NCI-H1930 (cell line): ENCODE measurements around the gene CCDC57.
"Not testable (repeated sequence)": the region's sequence is repeated elsewhere in the genome, so short reads cannot be mapped to it uniquely, and the experiment has no call there.

Experiments used
- DNase-seq, 2 experiments: peaks; one replicate each; lab custom pipeline; 2025; lab: John Stamatoyannopoulos, UW

The CCDC57 gene, protein sequence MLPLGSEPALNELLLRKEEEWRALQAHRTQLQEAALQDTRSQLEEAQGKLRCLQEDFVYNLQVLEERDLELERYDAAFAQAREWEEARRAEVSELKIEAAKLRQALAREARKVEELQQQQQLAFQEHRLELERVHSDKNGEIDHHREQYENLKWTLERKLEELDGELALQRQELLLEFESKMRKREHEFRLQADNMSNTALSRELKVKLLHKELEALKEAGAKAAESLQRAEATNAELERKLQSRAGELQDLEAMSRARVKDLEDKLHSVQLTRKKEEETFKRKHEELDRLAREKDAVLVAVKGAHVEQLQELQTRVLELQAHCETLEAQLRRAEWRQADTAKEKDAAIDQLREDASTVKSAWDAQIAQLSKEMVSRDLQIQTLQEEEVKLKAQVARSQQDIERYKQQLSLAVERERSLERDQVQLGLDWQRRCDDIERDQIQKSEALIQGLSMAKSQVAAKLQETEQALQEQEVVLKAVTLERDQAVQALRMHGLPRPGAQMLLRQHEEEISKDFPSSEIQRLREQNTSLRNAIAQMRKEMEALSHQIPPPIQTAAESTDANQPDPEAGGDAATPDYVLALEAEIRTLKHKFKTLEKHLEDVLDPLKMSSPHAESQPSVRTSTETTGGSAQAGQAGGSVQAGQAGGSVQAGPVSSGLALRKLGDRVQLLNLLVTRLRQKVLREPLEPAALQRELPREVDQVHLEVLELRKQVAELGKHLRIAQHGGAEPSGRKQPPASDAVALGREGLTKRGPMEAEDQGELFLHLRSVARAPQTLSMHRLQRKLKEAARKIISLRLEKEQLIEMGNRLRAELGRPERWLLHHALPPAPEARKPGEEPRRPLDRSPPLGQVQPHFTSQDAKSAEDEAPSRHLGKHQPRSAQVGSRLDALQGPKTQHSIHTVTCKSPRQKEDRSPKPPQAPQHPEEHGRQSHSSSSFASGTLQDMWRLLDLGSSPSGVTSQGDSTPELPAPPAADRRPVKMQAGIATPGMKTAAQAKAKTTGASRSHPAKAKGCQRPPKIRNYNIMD

DNA sequence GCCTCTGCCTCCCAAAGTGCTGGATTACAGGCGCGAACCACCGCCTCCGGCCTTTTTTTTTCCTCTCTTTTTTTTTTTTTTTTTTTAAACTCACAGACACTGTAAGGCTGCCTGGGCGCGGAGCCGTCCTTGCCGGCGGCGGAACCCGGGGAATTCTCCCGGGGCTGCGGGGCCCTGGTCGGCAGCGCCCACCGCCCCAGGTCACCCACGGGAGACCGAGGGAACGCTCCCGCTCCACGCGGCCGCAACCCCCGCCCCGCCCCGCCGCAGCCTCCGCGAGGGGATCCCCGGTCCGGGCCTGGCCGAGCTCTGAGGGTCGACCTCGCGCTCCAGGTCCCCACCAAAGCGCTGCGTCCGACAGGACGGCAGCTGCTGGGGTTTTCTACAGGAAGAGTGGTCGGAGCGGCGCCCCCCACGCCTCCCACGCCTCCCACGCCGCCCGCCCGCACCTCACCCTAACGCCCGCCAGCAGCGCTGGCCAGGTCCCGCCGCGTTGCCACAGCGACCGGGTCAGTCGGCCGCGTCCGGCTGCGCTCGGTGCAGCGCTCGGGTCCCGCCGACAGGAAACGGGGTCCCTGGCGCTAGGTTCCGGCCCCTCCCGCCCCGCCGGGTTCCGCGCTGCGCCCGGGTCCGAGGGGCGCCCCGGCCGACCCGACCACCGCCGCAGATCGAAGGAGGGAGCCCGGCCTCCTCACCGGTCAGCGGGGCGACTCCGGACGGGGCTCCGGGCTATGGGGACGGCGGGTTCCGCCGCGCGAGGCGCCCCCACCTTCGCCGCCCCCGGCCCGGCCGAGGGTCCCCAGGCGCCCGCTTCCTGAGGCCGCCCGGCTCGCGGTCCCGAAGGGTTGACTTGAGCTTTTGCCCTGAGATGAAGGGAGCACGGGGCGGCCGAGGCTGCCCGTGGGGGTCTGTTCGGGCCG is at the start of gene CCDC57:
Gene CCDC57 (minus strand): TSS at position 512 of the 920 bp plus-strand sequence. CDS start 10,898 bp downstream, outside the sequence.
- peak; percentile 60 to 87 for DNase-seq

- DNase-seq, result no peak
Observed at GRCh38 chr17:82262344-82262743, 49.7 kb upstream of the CCDC57 start.

DNA sequence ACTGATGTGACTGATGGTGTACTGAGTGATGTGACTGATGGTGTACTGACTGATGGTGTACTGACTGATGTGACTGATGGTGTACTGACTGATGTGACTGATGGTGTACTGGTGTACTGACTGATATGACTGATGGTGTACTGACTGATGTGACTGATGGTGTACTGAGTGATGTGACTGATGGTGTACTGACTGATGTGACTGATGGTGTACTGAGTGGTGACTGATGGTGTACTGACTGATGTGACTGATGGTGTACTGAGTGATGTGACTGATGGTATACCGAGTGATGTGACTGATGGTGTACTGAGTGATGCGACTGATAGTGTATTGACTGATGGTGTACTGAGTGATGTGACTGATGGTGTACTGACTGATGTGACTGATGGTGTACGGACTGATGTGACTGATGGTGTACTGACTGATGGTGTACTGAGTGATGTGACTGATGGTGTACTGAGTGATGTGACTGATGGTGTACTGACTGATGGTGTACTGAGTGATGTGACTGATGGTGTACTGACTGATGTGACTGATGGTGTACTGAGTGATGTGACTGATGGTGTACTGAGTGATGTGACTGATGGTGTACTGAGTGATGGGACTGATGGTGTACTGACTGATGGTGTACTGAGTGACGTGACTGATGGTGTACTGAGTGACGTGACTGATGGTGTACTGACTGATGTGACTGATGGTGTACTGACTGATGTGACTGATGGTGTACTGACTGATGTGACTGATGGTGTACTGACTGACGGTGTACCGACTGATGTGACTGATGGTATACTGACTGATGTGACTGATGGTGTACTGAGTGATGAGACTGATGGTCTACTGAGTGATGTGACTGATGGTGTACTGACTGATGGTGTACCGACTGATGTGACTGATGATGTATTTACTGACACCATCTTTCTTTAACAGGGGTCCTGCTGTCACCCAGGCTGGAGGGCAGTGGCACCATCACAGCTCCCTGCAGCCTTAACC is 47.6 kb upstream of the CCDC57 start:
- DNase-seq, result not testable (repeated sequence)

GRCh38 chr17:82258555-82258954 is 45.9 kb upstream of the CCDC57 start:
- no peak for DNase-seq

DNA sequence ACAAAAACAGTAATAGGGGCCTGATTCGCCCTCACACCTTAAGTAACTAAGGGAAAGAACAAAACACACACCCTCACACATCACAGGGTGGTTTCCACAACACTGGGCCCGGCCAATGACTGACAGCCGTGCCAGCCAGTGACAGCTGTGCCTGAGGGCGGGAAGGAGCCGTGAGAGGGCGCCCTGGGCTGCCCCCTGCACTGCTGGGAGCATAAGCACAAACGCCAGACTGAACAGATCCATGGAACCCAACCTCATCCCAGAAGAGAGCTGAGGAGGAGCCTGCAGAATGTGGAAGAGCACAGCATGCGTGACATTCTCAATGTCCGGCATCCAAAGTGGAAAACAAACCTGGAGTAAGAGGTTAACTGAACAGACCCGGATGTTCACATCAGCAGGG is 44.8 kb upstream of the CCDC57 start:
- no peak for DNase-seq

GRCh38 chr17:82256242-82256885 is 43.7 kb upstream of the CCDC57 start:
- DNase-seq, result no peak

GRCh38 chr17:82255402-82255972 is 42.8 kb upstream of the CCDC57 start:
- no peak for DNase-seq

DNA sequence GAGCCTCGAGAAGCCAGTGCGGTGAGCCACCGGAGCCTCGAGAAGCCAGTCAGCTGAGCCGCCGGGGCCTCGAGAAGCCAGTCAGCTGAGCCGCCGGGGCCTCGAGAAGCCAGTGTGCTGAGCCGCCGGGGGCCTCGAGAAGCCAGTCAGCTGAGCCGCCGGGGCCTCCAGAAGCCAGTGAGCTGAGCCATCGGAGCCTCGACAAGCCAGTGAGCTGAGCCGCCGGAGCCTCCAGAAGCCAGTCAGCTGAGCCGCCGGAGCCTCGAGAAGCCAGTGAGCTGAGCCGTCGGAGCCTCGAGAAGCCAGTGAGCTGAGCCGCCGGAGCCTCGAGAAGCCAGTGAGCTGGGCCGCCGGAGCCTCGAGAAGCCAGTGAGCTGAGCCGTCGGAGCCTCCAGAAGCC is 42.1 kb upstream of the CCDC57 start:
- not testable (repeated sequence) for DNase-seq

DNA sequence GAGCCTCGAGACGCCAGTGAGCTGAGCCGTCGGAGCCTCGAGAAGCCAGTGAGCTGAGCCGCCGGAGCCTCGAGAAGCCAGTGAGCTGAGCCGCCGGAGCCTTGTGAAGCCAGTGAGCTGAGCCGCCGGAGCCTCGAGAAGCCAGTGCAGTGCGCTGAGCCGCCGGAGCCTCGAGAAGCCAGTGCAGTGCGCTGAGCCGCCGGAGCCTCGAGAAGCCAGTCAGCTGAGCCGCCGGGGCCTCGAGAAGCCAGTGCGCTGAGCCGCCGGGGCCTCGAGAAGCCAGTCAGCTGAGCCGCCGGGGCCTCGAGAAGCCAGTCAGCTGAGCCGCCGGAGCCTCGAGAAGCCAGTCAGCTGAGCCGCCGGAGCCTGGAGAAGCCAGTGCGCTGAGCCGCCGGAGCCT is 41.5 kb upstream of the CCDC57 start:
- not testable (repeated sequence) for DNase-seq

- no peak for DNase-seq
Observed at GRCh38 chr17:82253179-82253544, 40.5 kb upstream of the CCDC57 start.

GRCh38 chr17:82252511-82253178 is 40.0 kb upstream of the CCDC57 start:
- DNase-seq, result no peak

DNA sequence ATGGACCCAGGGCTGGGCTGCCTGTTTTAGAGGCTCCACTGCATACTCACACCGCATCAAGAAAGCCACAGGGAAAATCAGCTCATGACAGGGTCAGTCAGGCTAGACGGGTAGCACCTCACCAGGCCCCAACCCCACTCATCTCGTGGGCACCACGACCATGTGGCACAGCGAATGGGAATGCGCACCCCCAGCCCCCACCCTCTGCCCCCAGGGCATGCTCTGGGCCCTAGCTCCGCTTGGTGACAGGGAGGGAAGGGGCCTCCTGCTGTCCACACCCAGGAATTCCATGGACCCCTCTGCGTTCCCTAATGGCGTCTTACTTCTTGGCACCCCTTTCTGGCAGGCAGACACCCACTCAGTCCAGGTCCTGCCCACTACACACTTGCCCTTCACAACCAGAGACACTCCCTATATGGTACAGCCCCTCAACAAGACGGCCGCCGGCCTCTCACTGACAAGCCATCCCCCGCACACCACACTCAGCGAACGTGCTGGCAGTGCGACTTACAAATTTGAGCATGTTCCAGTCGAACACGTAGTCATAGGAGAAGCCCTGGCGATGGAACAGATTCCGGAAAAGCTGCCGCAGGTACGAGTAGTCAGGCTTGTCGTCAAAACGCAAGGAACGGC is 38.3 kb upstream of the CCDC57 start:
- DNase-seq, result no peak

GRCh38 chr17:82249896-82250581 is 37.4 kb upstream of the CCDC57 start:
- DNase-seq, result no peak

DNA sequence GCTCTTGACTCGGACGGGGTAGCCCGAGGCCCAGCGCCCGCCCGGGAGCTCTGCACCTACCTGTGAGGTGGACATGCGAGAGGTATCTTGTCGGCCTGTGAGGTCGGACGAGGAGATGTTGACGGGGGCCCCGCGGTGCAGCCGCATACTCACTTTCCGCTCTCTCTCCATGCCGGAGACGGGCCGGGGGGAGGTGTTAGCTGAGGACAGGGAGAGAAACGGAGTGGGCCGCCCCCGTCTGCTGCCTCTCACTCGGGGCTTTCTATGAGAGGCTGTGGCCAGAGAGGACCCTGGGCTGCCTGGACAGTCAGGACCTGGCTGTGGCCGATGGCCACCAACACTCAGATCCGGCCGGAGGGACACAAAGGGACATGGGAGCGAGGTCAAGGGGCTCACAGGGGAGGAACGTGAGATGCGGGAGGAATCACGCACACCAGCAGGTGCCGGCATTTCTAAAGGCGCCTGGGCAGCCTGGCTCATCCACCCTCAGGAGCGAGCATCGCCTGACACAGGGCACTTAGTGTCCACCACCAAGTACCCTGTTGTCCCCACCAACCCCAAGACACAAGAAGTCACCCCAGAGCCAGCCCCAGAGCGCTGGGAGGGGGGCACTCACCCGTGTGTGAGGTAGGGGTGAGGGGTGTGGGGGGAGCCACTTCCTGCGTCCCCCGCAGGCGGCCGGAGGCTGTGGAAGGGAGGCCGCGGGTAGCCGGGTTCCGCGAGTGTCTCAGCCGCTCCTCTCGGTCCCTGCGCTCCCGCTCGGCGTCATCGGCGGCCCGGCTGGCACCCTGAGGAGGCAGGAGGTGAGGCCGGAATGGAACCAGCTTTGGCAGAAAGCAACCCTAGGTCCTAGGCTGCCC is 36.4 kb upstream of the CCDC57 start:
- DNase-seq, result no peak

- no peak for DNase-seq
Observed at GRCh38 chr17:82247856-82248671, 35.4 kb upstream of the CCDC57 start.
